ENCODE data around the gene DAZAP1.

Gene DAZAP1

GRCh38 chr19:1440418-1440801 is 33.0 kb downstream of the DAZAP1 start:
- TF ChIP-seq CTCF (IDR thresholded peaks at IDR 0.05; ENCODE audit: control insufficient read depth, extremely low read depth, insufficient read depth) = no peak
- no peak for DNase-seq (ENCODE audit: low read depth)
- H3K4me3 ChIP-seq (ENCODE audit: low read depth, low read length) = peak overlapping the region; percentile 91

- no peak for DNase-seq (ENCODE audit: low read depth)
- TF ChIP-seq CTCF (IDR thresholded peaks at IDR 0.05; ENCODE audit: control insufficient read depth, extremely low read depth, insufficient read depth) = no peak
- H3K4me3 ChIP-seq (ENCODE audit: low read depth, low read length) = no peak overlapping the region
Observed at GRCh38 chr19:1441022-1441426, 33.6 kb downstream of the DAZAP1 start.

- TF ChIP-seq CTCF (IDR thresholded peaks at IDR 0.05; ENCODE audit: control insufficient read depth, extremely low read depth, insufficient read depth) = no peak
- H3K4me3 ChIP-seq (ENCODE audit: low read depth, low read length) = no peak overlapping the region
- no peak for DNase-seq (ENCODE audit: low read depth)
Observed at GRCh38 chr19:1441677-1442438, 34.5 kb downstream of the DAZAP1 start.

- peak; percentile 90 for TF ChIP-seq CTCF (IDR thresholded peaks at IDR 0.05; ENCODE audit: control insufficient read depth, extremely low read depth, insufficient read depth)
- H3K4me3 ChIP-seq (ENCODE audit: low read depth, low read length) = no peak overlapping the region
- no peak for DNase-seq (ENCODE audit: low read depth)
Observed at GRCh38 chr19:1445185-1445931, 38.0 kb downstream of the DAZAP1 start.

- no peak for TF ChIP-seq CTCF (IDR thresholded peaks at IDR 0.05; ENCODE audit: control insufficient read depth, extremely low read depth, insufficient read depth)
- H3K4me3 ChIP-seq (ENCODE audit: low read depth, low read length) = no peak overlapping the region
- DNase-seq (ENCODE audit: low read depth) = no peak
Observed at GRCh38 chr19:1445932-1446712, 38.7 kb downstream of the DAZAP1 start.

GRCh38 chr19:1446713-1447481 is 39.5 kb downstream of the DAZAP1 start:
- no peak for DNase-seq (ENCODE audit: low read depth)
- no peak for TF ChIP-seq CTCF (IDR thresholded peaks at IDR 0.05; ENCODE audit: control insufficient read depth, extremely low read depth, insufficient read depth)
- H3K4me3 ChIP-seq (ENCODE audit: low read depth, low read length) = no peak overlapping the region

Measured in LNCaP clone FGC (cell line).